PC-3 (cell line): ENCODE results near the gene GFM1. TPM values are rescaled to one million over a fixed set of nuclear protein-coding genes. Genes with fewer than 3 reads are reported as not detected.

Experiments
- ATAC-seq: fragments of 200-7000 bp; cut with Tn5 transposase; 2 replicates; pipeline ENCODE4 v1.9.1; 2020; ENCODE audit warnings: mild to moderate bottlenecking, moderate library complexity
- BruUV-seq: library from RNA; stranded (reverse); fragments of 400-500 nt; replicated peaks from 2 replicates; lab custom pipeline; 2021; lab: Mats Ljungman, UMichigan
- CTCF ChIA-PET: fragments of 300-600 bp; sonication (Branson Sonifier 250); formaldehyde crosslinking; loops from one replicate; lab custom pipeline; 2022; ENCODE audit warnings: antibody characterized with exemption; lab: Charles Lee
- POLR2A ChIA-PET: fragments of 300-600 bp; sonication (Branson Sonifier 250); formaldehyde crosslinking; loops from one replicate; lab custom pipeline; 2022; ENCODE audit warnings: antibody characterized with exemption; ENCODE audit not compliant: unreplicated experiment; lab: Charles Lee
- DNase-seq: peaks from one replicate; pipeline ENCODE4 v3.0.0-alpha.2; 2015
- H2AFZ ChIP-seq: fragments of 300-600 bp; sonication (generic); 2 replicates; pipeline ENCODE4 v1.6.0; 2016; ENCODE audit warnings: antibody characterized with exemption, low read length
- H3F3A ChIP-seq: fragments of 300-600 bp; sonication (generic); one replicate; pipeline ENCODE4 v1.6.0; 2017; ENCODE audit warnings: antibody characterized with exemption, low read length, control low read depth, mild to moderate bottlenecking; ENCODE audit not compliant: unreplicated experiment
- H3K27ac ChIP-seq: fragments of 300-600 bp; sonication (generic); 2 replicates; pipeline ENCODE4 v1.5.1; 2016; ENCODE audit warnings: mild to moderate bottlenecking, low read length
- H3K27me3 ChIP-seq: fragments of 300-600 bp; sonication (generic); 2 replicates; pipeline ENCODE4 v1.6.1; 2016; ENCODE audit warnings: low read length, mixed read lengths
- H3K36me3 ChIP-seq: fragments of 300-600 bp; sonication (generic); 2 replicates; pipeline ENCODE4 v1.6.1; 2016; ENCODE audit warnings: low read depth, mixed run types, low read length, mixed read lengths
- H3K4me1 ChIP-seq: fragments of 300-600 bp; sonication (generic); 2 replicates; pipeline ENCODE4 v1.5.1; 2016; ENCODE audit warnings: low read length; ENCODE audit not compliant: insufficient read depth
- H3K4me2 ChIP-seq: fragments of 300-600 bp; sonication (generic); 2 replicates; pipeline ENCODE4 v1.6.0; 2016; ENCODE audit warnings: low read length
- H3K4me3 ChIP-seq: fragments of 300-600 bp; sonication (generic); 2 replicates; pipeline ENCODE4 v1.5.1; 2016; ENCODE audit warnings: mild to moderate bottlenecking, low read length, mixed read lengths
- H3K79me2 ChIP-seq: fragments of 300-600 bp; sonication (generic); 2 replicates; pipeline ENCODE4 v1.6.1; 2017; ENCODE audit warnings: low read length, mixed read lengths
- H3K9ac ChIP-seq: fragments of 300-600 bp; sonication (generic); 2 replicates; pipeline ENCODE4 v1.6.0; 2016; ENCODE audit warnings: mild to moderate bottlenecking, low read length
- H3K9me2 ChIP-seq: fragments of 300-600 bp; sonication (generic); replicated peaks from 2 replicates; pipeline ENCODE4 v1.6.1; 2016; ENCODE audit warnings: mixed run types, low read length, mixed read lengths
- H3K9me3 ChIP-seq: fragments of 300-600 bp; sonication (generic); 2 replicates; pipeline ENCODE4 v1.6.1; 2016; ENCODE audit warnings: low read length, mixed read lengths
- H4K20me1 ChIP-seq: fragments of 300-600 bp; sonication (generic); 2 replicates; pipeline ENCODE4 v1.6.1; 2016; ENCODE audit warnings: low read length, mixed read lengths
- EZH2 ChIP-seq: fragments of 300-600 bp; sonication (generic); IDR thresholded peaks from one replicate; pipeline ENCODE4 v1.6.1; 2017; ENCODE audit warnings: antibody characterized with exemption, mild to moderate bottlenecking, low read length; ENCODE audit not compliant: unreplicated experiment
- EZH2phosphoT487 ChIP-seq: fragments of 300-600 bp; sonication (generic); IDR thresholded peaks from 2 replicates; pipeline ENCODE4 v1.6.1; 2018; ENCODE audit warnings: mild to moderate bottlenecking, antibody characterized with exemption, low read length, borderline replicate concordance
- intact Hi-C: fragments of 100-400 bp; cut with micrococcal nuclease; formaldehyde crosslinking; loops from 2 replicates; pipeline ENCODE4 v1.9.0; 2023
- total RNA-seq: library from RNA; depleted of rRNA; stranded (reverse); fragments of >200 nt; gene quantifications from 2 replicates; pipeline ENCODE4 v1.2.3, GENCODE V29; 2014
- TF ChIP-seq, protein P1 (sequence below): fragments of 300-600 bp; sonication (generic); conservative IDR thresholded peaks from 2 replicates; pipeline ENCODE4 v1.5.1; 2017; ENCODE audit warnings: antibody characterized with exemption, low read depth, mild to moderate bottlenecking, low read length

Gene GFM1
- total RNA-seq, 1 experiment from 2014 or later: 37.5 TPM

DNA sequence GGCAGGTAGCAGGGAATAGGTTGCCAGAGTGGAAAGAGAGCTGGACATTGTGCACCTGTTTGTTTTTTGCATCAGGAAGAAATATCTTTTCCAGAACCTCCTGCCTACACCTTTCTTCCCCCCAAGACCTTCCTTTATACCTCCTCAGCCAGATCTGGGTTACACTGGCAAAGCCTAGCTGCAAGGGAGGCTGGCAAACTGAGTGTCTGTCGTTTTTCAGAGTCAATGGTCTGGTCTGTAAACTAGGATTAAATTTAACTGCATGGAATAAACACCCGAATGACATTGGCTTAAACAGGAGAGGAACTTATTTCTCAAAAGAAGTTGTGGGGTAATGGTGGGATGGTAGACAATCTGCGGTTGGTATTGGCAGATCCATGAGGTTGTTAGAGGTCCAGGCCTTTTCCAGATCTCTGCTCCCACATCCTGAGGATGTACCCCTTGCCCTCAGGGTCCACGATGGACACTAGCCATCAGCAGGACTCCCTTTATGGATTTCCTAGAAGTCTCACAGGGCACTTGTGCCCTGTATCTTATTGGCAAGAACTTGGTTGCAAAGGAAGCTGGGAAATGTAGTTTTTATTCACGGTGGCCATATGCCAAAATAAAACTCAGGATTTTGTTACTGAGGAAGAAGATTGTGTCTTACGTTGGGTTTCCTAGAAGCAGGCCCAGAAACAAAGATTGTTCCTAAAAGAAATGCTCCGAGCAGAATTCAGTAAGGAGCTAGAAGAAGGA lies 91.1 kb downstream of the GFM1 start:
- Histone ChIP-seq H2AFZ (no peak overlapping the region), H3K27me3 (no peaks in the 10 kb centered on the region), H3K27ac (no peak overlapping the region), H3K79me2 (no peaks in the 10 kb centered on the region), H3K36me3 (no peaks in the 10 kb centered on the region), H3K4me3 (no peak overlapping the region), H3K4me2 (no peak overlapping the region), H4K20me1 (no peaks in the 10 kb centered on the region), H3K9me3 (no peaks in the 10 kb centered on the region), H3K9me2 (no peaks in the 10 kb centered on the region), H3K4me1 (no peaks in the 10 kb centered on the region), H3K9ac (no peak overlapping the region), H3F3A (no peaks in the 10 kb centered on the region)
- ATAC-seq (no peak), DNase-seq (no peak)
- POLR2A ChIA-PET: no interaction called here
- BruUV-seq: no TSS peak
- intact Hi-C loops: no loop called here
- CTCF ChIA-PET: interaction anchor here (0.7 kb wide), 1 partner anchor 55 kb away, joined by 3 read pairs; no protein-coding TSS in a partner anchor
- TF ChIP-seq EZH2phosphoT487 (no peak), EZH2 (no peak)
- TF ChIP-seq, protein P1, sequence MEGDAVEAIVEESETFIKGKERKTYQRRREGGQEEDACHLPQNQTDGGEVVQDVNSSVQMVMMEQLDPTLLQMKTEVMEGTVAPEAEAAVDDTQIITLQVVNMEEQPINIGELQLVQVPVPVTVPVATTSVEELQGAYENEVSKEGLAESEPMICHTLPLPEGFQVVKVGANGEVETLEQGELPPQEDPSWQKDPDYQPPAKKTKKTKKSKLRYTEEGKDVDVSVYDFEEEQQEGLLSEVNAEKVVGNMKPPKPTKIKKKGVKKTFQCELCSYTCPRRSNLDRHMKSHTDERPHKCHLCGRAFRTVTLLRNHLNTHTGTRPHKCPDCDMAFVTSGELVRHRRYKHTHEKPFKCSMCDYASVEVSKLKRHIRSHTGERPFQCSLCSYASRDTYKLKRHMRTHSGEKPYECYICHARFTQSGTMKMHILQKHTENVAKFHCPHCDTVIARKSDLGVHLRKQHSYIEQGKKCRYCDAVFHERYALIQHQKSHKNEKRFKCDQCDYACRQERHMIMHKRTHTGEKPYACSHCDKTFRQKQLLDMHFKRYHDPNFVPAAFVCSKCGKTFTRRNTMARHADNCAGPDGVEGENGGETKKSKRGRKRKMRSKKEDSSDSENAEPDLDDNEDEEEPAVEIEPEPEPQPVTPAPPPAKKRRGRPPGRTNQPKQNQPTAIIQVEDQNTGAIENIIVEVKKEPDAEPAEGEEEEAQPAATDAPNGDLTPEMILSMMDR: no peak

DNA sequence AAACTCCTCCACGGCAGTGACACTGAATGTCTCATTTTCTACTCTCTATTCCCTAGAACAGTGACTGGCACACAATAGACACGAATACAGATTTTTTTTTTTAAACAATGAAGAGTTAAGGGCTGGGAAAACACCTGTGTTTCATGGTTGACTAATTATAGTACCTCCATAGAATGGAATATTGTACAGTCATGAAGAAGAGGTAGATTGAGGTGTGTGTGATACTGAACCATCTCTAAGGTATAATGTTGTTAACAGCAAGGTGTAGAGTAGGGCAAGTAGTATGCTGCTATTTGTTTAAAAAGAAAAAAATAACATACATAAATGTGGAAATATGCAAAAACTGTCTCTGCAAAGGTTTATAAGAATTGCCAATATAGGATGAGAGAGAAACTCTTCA lies 93.1 kb downstream of the GFM1 start:
- H3K9ac ChIP-seq: no peak overlapping the region
- ATAC-seq (no peak), DNase-seq (no peak)
- no peak overlapping the region for H3K4me3 ChIP-seq
- intact Hi-C loops: no loop called here
- ChIA-PET CTCF (no interaction called here), POLR2A (no interaction called here)
- no TSS peak for BruUV-seq
- H3K9me2 ChIP-seq: no peaks in the 10 kb centered on the region; the same call in 1 of the 2 replicates
- H3K27ac ChIP-seq: no peak overlapping the region
- H3K27me3 ChIP-seq: no peaks in the 10 kb centered on the region
- H3K4me2 ChIP-seq: no peak overlapping the region
- H3K4me1 ChIP-seq: peaks cover under 1% of the 10 kb centered on the region; the same call in 1 of the 2 replicates
- H3F3A ChIP-seq: no peaks in the 10 kb centered on the region
- H3K36me3 ChIP-seq: no peaks in the 10 kb centered on the region
- H4K20me1 ChIP-seq: no peaks in the 10 kb centered on the region
- no peaks in the 10 kb centered on the region for H3K9me3 ChIP-seq
- TF ChIP-seq EZH2phosphoT487 (no peak), EZH2 (no peak)
- TF ChIP-seq, protein P1: no peak
- H2AFZ ChIP-seq: no peak overlapping the region
- no peaks in the 10 kb centered on the region for H3K79me2 ChIP-seq

DNA sequence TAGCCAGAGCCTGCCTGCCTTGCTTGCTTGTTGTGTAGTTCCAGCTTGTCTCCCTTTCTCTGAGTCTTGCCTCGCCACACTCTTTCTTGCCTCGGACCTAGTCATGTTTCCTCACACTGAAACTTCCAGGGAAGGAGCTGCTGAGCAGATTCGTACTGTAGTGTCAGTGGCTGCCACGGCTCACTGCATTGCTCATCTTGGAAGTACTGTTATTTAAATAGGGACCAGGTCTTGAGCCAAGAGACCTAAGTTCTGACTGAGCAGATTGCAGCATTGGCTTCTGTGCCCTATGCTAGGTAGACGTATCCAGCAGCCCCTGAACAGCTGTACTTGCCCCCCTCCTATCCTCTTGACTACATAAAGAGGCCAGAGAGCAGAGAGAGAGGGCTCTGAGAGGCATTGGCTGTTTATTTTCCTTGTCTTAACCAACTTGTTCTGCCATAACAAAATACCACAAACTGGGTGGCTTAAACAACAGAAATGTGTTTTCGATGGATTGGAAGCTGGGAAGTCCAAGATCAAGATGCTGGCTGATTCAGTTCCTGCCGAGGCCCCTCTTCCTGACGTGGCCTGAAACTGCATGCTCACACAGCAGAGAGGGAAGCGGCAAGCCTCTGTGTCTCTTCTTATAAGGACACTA lies 93.8 kb downstream of the GFM1 start:
- Histone ChIP-seq H3K9me2 (no peaks in the 10 kb centered on the region; the same call in 1 of the 2 replicates), H3K79me2 (no peaks in the 10 kb centered on the region), H3K27me3 (no peaks in the 10 kb centered on the region), H3K4me1 (peaks cover 7% of the 10 kb centered on the region), H2AFZ (no peak overlapping the region), H4K20me1 (no peaks in the 10 kb centered on the region), H3K4me2 (no peak overlapping the region), H3F3A (no peaks in the 10 kb centered on the region), H3K36me3 (no peaks in the 10 kb centered on the region), H3K9me3 (no peaks in the 10 kb centered on the region), H3K4me3 (no peak overlapping the region), H3K27ac (no peak overlapping the region), H3K9ac (no peak overlapping the region)
- POLR2A ChIA-PET: no interaction called here
- CTCF ChIA-PET: no interaction called here
- no TSS peak for BruUV-seq
- no peak for DNase-seq
- TF ChIP-seq, protein P1: no peak
- TF ChIP-seq EZH2phosphoT487 (no peak), EZH2 (no peak)
- no peak for ATAC-seq
- intact Hi-C loops: no loop called here
